Upper lobe of right lung (tissue), 1 donor: Measurements from ENCODE around the gene TRPC1. TPM values are rescaled to one million over a fixed set of nuclear protein-coding genes. Genes with fewer than 3 reads are reported as not detected.
"Not testable (repeated sequence)": the region's sequence is repeated elsewhere in the genome, so short reads cannot be mapped to it uniquely, and the experiment has no call there.

Experiments used
- ATAC-seq: fragments of 200-7000 bp; cut with Tn5 transposase; one replicate; pipeline ENCODE4 v1.9.1; 2020; ENCODE audit warnings: mild to moderate bottlenecking, moderate library complexity
- DNase-seq: peaks from one replicate; pipeline ENCODE4 v3.0.0-alpha.2; 2020
- H3K27ac ChIP-seq: fragments of 200-600 bp; one replicate; pipeline ENCODE4 v1.8.0; 2022
- H3K27me3 ChIP-seq: fragments of 200-600 bp; one replicate; pipeline ENCODE4 v1.8.0; 2022; ENCODE audit warnings: mild to moderate bottlenecking
- H3K36me3 ChIP-seq: fragments of 200-600 bp; one replicate; pipeline ENCODE4 v1.8.0; 2022
- H3K4me1 ChIP-seq: fragments of 200-600 bp; one replicate; pipeline ENCODE4 v1.8.0; 2022
- H3K4me3 ChIP-seq: fragments of 200-600 bp; one replicate; pipeline ENCODE4 v1.8.0; 2022; ENCODE audit warnings: mild to moderate bottlenecking
- H3K9me3 ChIP-seq: fragments of 200-600 bp; one replicate; pipeline ENCODE4 v1.8.0; 2022
- intact Hi-C: fragments of 100-400 bp; cut with DNase I; formaldehyde crosslinking; loops from one replicate; pipeline ENCODE4 v1.11.0; 2022
- total RNA-seq: library from RNA; stranded (reverse); fragmentation: NEBNext Ultra II Directional; extraction: Animal tissue kit (Norgen Biotek cat#: 25700); gene quantifications from one replicate; pipeline ENCODE4 v1.2.1, GENCODE V29; 2021
- TF ChIP-seq, protein P1 (sequence below): fragments of 200-600 bp; IDR thresholded peaks from one replicate; pipeline ENCODE4 v1.8.0; 2022; ENCODE audit warnings: antibody characterized with exemption
- donor health status: DM: no; HTN: yes; CAD: no; lungs with severe emphysema.

Gene TRPC1
- total RNA-seq, 1 donor from 2014 or later = 5.6 TPM

DNA sequence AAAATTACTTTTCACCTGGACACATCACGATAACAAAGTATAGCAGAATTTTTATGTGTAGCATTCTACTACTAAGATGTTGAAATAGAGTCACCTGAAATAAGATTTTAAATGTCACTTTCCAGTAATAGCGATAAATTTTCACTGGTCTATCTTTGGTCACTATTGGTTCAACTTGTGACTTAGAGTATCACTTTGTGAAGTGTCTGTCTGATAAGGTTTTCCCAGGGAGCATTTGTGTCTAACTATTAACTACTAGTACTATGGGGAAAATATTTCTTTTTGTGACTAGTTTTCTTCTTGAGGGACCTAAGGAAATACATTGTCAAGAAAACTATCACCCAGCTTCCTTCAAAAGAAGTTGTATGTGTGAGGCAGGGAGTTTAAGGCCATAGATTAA is 11.0 kb downstream of the TRPC1 start:
- DNase-seq (no peak), ATAC-seq (no peak)
- Histone ChIP-seq H3K36me3 (no peaks in the 10 kb centered on the region), H3K9me3 (no peaks in the 10 kb centered on the region), H3K4me1 (no peaks in the 10 kb centered on the region), H3K4me3 (no peak overlapping the region), H3K27ac (no peak overlapping the region), H3K27me3 (no peaks in the 10 kb centered on the region)
- intact Hi-C loops = no loop called here
- TF ChIP-seq, protein P1, sequence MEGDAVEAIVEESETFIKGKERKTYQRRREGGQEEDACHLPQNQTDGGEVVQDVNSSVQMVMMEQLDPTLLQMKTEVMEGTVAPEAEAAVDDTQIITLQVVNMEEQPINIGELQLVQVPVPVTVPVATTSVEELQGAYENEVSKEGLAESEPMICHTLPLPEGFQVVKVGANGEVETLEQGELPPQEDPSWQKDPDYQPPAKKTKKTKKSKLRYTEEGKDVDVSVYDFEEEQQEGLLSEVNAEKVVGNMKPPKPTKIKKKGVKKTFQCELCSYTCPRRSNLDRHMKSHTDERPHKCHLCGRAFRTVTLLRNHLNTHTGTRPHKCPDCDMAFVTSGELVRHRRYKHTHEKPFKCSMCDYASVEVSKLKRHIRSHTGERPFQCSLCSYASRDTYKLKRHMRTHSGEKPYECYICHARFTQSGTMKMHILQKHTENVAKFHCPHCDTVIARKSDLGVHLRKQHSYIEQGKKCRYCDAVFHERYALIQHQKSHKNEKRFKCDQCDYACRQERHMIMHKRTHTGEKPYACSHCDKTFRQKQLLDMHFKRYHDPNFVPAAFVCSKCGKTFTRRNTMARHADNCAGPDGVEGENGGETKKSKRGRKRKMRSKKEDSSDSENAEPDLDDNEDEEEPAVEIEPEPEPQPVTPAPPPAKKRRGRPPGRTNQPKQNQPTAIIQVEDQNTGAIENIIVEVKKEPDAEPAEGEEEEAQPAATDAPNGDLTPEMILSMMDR = no peak

DNA sequence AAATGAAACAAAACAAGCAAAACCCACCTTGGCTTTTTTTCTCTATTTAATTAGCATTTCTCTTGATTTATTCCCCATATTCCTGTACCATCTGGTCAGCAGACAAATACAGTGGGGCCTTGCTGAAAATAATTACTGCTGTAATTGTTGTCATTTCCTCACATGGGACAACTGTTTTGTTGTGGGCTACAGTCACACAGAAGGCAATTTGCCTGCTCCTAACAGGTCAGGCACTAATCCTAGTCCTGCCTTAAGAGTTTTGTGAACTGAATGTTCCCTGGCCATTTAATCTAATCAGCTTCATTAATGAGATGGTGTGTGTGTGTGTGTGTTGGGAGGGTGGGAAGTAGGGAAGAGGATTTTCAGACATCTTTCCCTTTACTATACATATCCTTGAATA is 11.6 kb downstream of the TRPC1 start:
- TF ChIP-seq, protein P1 = no peak
- no peak overlapping the region for H3K27ac ChIP-seq
- ATAC-seq = no peak
- no peaks in the 10 kb centered on the region for H3K9me3 ChIP-seq
- no peaks in the 10 kb centered on the region for H3K27me3 ChIP-seq
- H3K36me3 ChIP-seq = no peaks in the 10 kb centered on the region
- intact Hi-C loops = no loop called here
- no peaks in the 10 kb centered on the region for H3K4me1 ChIP-seq
- no peak overlapping the region for H3K4me3 ChIP-seq
- DNase-seq = no peak

DNA sequence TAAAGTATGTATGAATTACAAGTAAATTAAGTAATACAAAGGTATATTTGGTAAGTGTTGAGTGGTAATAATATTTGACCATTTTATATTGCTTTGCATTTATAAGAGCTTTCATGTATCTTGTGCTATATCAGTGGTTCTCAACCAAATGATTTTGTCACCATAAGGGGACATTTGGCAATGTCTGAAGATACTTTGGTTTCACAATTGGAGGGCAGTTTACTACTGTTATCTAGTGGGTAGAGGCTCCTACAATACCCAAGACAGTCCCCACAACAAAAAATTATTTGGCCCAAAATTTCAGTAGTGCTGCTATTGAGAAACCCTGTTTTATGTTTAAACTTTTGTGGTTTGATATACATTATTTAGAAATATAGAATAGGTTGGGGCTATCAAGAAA is 14.6 kb downstream of the TRPC1 start:
- Histone ChIP-seq H3K9me3 (no peaks in the 10 kb centered on the region), H3K27ac (no peak overlapping the region), H3K27me3 (no peaks in the 10 kb centered on the region), H3K4me1 (no peaks in the 10 kb centered on the region), H3K36me3 (no peaks in the 10 kb centered on the region), H3K4me3 (no peak overlapping the region)
- intact Hi-C loops = no loop called here
- TF ChIP-seq, protein P1 = no peak
- ATAC-seq (no peak), DNase-seq (no peak)

DNA sequence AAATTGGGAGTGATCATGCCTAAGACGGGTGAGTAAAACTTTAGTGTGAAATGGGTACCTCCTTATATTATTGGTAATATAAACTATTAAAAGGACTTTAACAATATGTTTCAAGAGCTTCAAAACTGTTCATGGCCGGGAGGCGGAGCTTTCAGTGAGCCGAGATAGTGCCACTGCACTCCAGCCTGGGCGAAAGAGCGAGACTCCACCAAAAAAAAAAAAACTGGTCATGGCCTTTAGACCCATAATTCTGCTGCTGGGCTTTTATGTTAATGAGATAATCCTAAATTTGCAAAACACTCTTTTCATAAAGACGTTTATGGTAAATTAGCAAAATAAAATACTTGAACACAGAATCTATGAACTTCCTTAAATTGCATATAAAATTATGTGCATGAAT is 22.8 kb downstream of the TRPC1 start:
- no peaks in the 10 kb centered on the region for H3K9me3 ChIP-seq
- intact Hi-C loops = no loop called here
- no peaks in the 10 kb centered on the region for H3K27me3 ChIP-seq
- no peak overlapping the region for H3K27ac ChIP-seq
- no peaks in the 10 kb centered on the region for H3K4me1 ChIP-seq
- DNase-seq (no peak), ATAC-seq (no peak)
- no peak overlapping the region for H3K4me3 ChIP-seq
- H3K36me3 ChIP-seq = no peaks in the 10 kb centered on the region
- TF ChIP-seq, protein P1 = no peak

DNA sequence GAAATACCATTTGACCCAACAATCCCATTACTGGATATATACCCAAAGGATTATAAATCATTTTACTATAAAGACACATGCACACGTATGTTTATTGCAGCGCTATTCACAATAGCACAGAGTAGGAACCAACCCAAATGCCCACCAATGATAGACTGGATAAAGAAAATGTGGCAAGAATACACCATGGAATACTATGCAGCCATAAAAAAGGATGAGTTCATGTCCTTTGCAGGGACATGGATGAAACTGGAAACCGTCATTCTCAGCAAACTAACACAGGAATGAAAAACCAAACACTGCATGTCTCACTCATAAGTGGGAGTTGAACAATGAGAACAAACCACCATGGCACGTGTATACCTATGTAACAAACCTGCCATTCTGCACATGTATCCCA is 26.7 kb downstream of the TRPC1 start:
- not testable (repeated sequence) for ATAC-seq

DNA sequence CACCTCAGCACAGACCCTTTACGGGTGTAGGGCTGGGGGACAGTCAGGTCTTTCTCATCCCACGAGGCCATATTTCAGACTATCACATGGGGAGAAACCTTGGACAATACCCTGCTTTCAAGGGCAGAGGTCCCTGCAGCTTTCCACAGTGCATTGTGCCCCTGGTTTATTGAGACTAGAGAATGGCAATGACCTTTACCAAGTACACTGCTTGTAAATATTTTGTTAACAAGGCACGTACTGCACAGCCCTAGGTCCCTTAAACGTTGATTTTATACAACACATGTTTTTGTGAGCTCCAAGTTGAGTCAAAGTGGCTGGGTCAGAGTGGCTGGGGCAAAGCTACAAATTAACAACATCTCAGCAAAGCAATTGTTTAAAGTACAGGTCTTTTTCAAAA is 28.8 kb downstream of the TRPC1 start:
- intact Hi-C loops, H3K4me3 ChIP-seq, DNase-seq, H3K27ac ChIP-seq, H3K4me1 ChIP-seq, H3K9me3 ChIP-seq, H3K27me3 ChIP-seq, H3K36me3 ChIP-seq, ATAC-seq: not testable (repeated sequence)

More for the DNA sequence above, 26.7 kb downstream of the TRPC1 start:
- H3K27me3 ChIP-seq, DNase-seq, intact Hi-C loops, H3K9me3 ChIP-seq, H3K27ac ChIP-seq, H3K4me1 ChIP-seq, H3K36me3 ChIP-seq, H3K4me3 ChIP-seq: not testable (repeated sequence)

DNA sequence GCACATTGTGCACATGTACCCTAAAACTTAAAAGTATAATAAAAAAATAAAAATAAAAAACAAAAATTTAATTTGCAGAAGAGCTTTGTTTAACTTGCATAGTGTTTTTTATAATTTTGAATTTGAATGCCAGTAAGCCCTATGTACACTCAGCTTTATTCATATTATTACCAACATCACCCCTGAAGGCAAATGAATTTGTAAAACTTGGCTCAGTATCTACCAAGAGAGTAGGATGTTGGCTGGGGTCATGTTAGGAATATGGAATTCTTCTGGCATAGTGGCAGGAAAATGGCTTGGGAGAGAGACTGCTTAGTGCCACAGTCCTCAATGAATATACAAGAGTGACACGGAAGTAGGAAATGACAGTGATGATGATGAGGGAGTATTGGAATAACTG is 30.7 kb downstream of the TRPC1 start:
- Histone ChIP-seq H3K27ac (no peak overlapping the region), H3K4me3 (no peak overlapping the region), H3K4me1 (no peaks in the 10 kb centered on the region), H3K27me3 (no peaks in the 10 kb centered on the region), H3K36me3 (no peaks in the 10 kb centered on the region), H3K9me3 (no peaks in the 10 kb centered on the region)
- TF ChIP-seq, protein P1 = no peak
- ATAC-seq (no peak), DNase-seq (no peak)
- intact Hi-C loops = no loop called here
